ENCODE results near the gene MRPL34. TPM values are rescaled to one million over a fixed set of nuclear protein-coding genes. Genes with fewer than 3 reads are reported as not detected.

The MRPL34 gene
- total and polyA plus RNA-seq, 9 of the 15 experiments (the other 6 are each of a cell fraction or from before 2014, with no cell fraction given), result 11.5 to 256 (median 72.5) TPM

GRCh38 chr19:17334414-17335409 is 29.0 kb downstream of the MRPL34 start, which contains the start of gene ANO8 (continued):
- peak; percentile 42 for TF ChIP-seq TAF1 (IDR thresholded peaks at IDR 0.05; ENCODE audit: control insufficient read depth, extremely low read depth, insufficient read depth, low read length, severe bottlenecking)
- TF ChIP-seq, protein P1, sequence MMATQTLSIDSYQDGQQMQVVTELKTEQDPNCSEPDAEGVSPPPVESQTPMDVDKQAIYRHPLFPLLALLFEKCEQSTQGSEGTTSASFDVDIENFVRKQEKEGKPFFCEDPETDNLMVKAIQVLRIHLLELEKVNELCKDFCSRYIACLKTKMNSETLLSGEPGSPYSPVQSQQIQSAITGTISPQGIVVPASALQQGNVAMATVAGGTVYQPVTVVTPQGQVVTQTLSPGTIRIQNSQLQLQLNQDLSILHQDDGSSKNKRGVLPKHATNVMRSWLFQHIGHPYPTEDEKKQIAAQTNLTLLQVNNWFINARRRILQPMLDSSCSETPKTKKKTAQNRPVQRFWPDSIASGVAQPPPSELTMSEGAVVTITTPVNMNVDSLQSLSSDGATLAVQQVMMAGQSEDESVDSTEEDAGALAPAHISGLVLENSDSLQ (IDR thresholded peaks at IDR 0.05), result peak; percentile 97
- TF ChIP-seq CBX1 (IDR thresholded peaks at IDR 0.05; ENCODE audit: low read depth), result peak; percentile 13; the same call in 1 of the 2 replicates
- peak; percentile 98 for TF ChIP-seq RB1 (IDR thresholded peaks at IDR 0.05; ENCODE audit: low read depth)
- no peak for TF ChIP-seq NCOA6 (IDR thresholded peaks at IDR 0.05)
- no peak for TF ChIP-seq STAT5B (CRISPR knock-in tag; IDR thresholded peaks at IDR 0.05)
- peak; percentile 96 for TF ChIP-seq DACH1 (IDR thresholded peaks at IDR 0.05; ENCODE audit: partially characterized antibody)
- TF ChIP-seq ZNF584 (CRISPR knock-in tag; IDR thresholded peaks at IDR 0.05; ENCODE audit: low read depth), result 0 out of 2 replicates have a peak, but pooled peaks have one; percentile 61
- no peak for TF ChIP-seq NFIX (CRISPR knock-in tag; IDR thresholded peaks at IDR 0.05; ENCODE audit: low read depth)
- TF ChIP-seq CXXC5 (CRISPR knock-in tag; IDR thresholded peaks at IDR 0.05), result peak; percentile 99
- TF ChIP-seq, protein P2, sequence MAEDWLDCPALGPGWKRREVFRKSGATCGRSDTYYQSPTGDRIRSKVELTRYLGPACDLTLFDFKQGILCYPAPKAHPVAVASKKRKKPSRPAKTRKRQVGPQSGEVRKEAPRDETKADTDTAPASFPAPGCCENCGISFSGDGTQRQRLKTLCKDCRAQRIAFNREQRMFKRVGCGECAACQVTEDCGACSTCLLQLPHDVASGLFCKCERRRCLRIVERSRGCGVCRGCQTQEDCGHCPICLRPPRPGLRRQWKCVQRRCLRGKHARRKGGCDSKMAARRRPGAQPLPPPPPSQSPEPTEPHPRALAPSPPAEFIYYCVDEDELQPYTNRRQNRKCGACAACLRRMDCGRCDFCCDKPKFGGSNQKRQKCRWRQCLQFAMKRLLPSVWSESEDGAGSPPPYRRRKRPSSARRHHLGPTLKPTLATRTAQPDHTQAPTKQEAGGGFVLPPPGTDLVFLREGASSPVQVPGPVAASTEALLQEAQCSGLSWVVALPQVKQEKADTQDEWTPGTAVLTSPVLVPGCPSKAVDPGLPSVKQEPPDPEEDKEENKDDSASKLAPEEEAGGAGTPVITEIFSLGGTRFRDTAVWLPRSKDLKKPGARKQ (CRISPR knock-in tag; IDR thresholded peaks at IDR 0.05), result no peak
- TF ChIP-seq, protein P3, sequence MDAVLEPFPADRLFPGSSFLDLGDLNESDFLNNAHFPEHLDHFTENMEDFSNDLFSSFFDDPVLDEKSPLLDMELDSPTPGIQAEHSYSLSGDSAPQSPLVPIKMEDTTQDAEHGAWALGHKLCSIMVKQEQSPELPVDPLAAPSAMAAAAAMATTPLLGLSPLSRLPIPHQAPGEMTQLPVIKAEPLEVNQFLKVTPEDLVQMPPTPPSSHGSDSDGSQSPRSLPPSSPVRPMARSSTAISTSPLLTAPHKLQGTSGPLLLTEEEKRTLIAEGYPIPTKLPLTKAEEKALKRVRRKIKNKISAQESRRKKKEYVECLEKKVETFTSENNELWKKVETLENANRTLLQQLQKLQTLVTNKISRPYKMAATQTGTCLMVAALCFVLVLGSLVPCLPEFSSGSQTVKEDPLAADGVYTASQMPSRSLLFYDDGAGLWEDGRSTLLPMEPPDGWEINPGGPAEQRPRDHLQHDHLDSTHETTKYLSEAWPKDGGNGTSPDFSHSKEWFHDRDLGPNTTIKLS (IDR thresholded peaks at IDR 0.05; ENCODE audit: borderline replicate concordance, low read depth), result peak; percentile 83; the same call in 1 of the 2 replicates
- no peak for TF ChIP-seq TFE3 (CRISPR knock-in tag; IDR thresholded peaks at IDR 0.05)
- TF ChIP-seq, protein P4, sequence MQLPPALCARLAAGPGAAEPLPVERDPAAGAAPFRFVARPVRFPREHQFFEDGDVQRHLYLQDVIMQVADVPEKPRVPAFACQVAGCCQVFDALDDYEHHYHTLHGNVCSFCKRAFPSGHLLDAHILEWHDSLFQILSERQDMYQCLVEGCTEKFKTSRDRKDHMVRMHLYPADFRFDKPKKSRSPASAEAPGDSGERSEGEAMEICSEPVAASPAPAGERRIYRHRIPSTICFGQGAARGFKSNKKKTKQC (CRISPR knock-in tag; IDR thresholded peaks at IDR 0.05), result peak; percentile 64; the same call in 1 of the 2 replicates
- TF ChIP-seq ELF2 (CRISPR knock-in tag; IDR thresholded peaks at IDR 0.05), result peak; percentile 61; the same call in 1 of the 2 replicates
- no peak for TF ChIP-seq ZNF589 (CRISPR knock-in tag; IDR thresholded peaks at IDR 0.05; ENCODE audit: low read depth)
- TF ChIP-seq, protein P5, sequence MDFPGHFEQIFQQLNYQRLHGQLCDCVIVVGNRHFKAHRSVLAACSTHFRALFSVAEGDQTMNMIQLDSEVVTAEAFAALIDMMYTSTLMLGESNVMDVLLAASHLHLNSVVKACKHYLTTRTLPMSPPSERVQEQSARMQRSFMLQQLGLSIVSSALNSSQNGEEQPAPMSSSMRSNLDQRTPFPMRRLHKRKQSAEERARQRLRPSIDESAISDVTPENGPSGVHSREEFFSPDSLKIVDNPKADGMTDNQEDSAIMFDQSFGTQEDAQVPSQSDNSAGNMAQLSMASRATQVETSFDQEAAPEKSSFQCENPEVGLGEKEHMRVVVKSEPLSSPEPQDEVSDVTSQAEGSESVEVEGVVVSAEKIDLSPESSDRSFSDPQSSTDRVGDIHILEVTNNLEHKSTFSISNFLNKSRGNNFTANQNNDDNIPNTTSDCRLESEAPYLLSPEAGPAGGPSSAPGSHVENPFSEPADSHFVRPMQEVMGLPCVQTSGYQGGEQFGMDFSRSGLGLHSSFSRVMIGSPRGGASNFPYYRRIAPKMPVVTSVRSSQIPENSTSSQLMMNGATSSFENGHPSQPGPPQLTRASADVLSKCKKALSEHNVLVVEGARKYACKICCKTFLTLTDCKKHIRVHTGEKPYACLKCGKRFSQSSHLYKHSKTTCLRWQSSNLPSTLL (IDR thresholded peaks at IDR 0.05), result peak; percentile 96

Data from K562 (cell line).